ENCODE measurements around the gene ARL4D.

- no peak for TF ChIP-seq EZH2 (IDR thresholded peaks at IDR 0.05; ENCODE audit: low read depth)
- TF ChIP-seq, protein P1, sequence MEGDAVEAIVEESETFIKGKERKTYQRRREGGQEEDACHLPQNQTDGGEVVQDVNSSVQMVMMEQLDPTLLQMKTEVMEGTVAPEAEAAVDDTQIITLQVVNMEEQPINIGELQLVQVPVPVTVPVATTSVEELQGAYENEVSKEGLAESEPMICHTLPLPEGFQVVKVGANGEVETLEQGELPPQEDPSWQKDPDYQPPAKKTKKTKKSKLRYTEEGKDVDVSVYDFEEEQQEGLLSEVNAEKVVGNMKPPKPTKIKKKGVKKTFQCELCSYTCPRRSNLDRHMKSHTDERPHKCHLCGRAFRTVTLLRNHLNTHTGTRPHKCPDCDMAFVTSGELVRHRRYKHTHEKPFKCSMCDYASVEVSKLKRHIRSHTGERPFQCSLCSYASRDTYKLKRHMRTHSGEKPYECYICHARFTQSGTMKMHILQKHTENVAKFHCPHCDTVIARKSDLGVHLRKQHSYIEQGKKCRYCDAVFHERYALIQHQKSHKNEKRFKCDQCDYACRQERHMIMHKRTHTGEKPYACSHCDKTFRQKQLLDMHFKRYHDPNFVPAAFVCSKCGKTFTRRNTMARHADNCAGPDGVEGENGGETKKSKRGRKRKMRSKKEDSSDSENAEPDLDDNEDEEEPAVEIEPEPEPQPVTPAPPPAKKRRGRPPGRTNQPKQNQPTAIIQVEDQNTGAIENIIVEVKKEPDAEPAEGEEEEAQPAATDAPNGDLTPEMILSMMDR (conservative IDR thresholded peaks at IDR 0.05) = no peak
Measured at GRCh38 chr17:43351691-43352090, 47.1 kb upstream of the ARL4D start.
